ENCODE measurements around the gene IFIH1.

The IFIH1 gene

DNA sequence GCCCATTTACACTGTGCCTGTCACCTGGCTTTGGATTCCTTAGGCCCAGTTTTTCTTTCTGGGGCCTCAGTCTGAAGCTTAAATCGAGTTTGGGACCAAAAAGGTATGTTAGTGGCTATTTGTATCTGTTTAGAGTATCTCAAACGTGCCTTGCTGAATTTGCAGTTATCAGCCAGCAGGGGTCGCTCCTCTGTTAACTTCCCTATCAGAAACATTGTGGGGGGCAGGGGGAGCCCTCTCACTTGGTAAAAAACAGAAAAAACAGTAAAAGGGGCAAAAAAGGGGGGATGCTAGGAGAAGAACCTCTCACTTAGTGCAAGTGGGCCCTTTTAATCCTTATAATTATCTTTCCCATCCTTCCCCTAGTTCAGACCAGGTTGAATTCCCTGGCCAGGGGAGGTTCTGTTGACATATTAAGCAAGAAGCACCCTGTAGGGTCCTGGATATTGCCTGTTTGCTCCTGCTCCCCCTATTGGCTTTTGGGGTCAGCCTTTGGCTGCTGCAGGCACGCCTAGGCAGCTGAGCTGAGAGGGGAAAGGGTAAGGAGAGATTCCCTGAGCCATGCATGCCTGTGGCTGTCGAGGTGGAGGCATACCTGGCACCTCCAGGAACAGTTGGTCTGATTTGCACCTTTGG lies 8.8 kb upstream of the IFIH1 start:
- ATAC-seq, result no peak
- no peak for TF ChIP-seq PPARA (CRISPR knock-in tag; IDR thresholded peaks at IDR 0.05; ENCODE audit: borderline replicate concordance)
- TF ChIP-seq ZNF70 (CRISPR knock-in tag; IDR thresholded peaks at IDR 0.05), result no peak
- TF ChIP-seq POU6F1 (CRISPR knock-in tag; IDR thresholded peaks at IDR 0.05; ENCODE audit: borderline replicate concordance, low read depth), result no peak
- no peak for TF ChIP-seq ZNF8 (CRISPR knock-in tag; IDR thresholded peaks at IDR 0.05)
- no peak for TF ChIP-seq TCF4 (CRISPR knock-in tag; IDR thresholded peaks at IDR 0.05; ENCODE audit: borderline replicate concordance)
- no peak for TF ChIP-seq ISL1 (CRISPR knock-in tag; IDR thresholded peaks at IDR 0.05)
- TF ChIP-seq TOX (CRISPR knock-in tag; IDR thresholded peaks at IDR 0.05; ENCODE audit: borderline replicate concordance), result no peak
- no peak for TF ChIP-seq ZFP30 (CRISPR knock-in tag; IDR thresholded peaks at IDR 0.05)
- TF ChIP-seq ZNF565 (CRISPR knock-in tag; conservative IDR thresholded peaks at IDR 0.05; ENCODE audit: low read depth), result no peak
- no peak for TF ChIP-seq ARNTL (CRISPR knock-in tag; IDR thresholded peaks at IDR 0.05; ENCODE audit: borderline replicate concordance, low read depth)
- no peak for TF ChIP-seq CREB5 (CRISPR knock-in tag; IDR thresholded peaks at IDR 0.05; ENCODE audit: low read depth)

DNA sequence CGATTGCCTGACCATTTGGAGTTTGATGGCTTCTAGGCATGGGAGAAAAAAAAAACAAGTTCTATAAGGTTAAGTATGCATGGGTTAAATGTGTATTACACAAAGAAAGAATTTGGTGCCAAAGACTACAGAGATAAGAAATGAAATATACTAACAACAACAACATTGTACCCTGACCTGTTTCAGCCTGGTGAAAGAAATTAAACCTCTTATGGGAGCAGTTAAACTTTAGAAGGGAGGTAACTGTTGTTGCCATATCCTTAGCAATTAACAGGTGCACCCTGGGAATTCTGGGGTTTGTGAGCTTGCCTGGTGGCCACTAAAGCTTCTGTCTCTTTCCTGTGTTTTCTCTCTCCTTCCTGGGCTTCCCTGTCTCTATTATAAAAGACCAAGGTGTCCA lies 6.5 kb upstream of the IFIH1 start:
- ATAC-seq, result no peak
- TF ChIP-seq PPARA (CRISPR knock-in tag; IDR thresholded peaks at IDR 0.05; ENCODE audit: borderline replicate concordance) (no peak), ESRRG (CRISPR knock-in tag; IDR thresholded peaks at IDR 0.05) (no peak), CREB5 (CRISPR knock-in tag; IDR thresholded peaks at IDR 0.05; ENCODE audit: low read depth) (no peak), SNAI2 (CRISPR knock-in tag; IDR thresholded peaks at IDR 0.05) (no peak), ZNF8 (CRISPR knock-in tag; IDR thresholded peaks at IDR 0.05) (no peak), BACH2 (CRISPR knock-in tag; IDR thresholded peaks at IDR 0.05; ENCODE audit: borderline replicate concordance) (no peak), ARNTL (CRISPR knock-in tag; IDR thresholded peaks at IDR 0.05; ENCODE audit: borderline replicate concordance, low read depth) (no peak), RARB (CRISPR knock-in tag; IDR thresholded peaks at IDR 0.05) (no peak), CSDC2 (CRISPR knock-in tag; IDR thresholded peaks at IDR 0.05) (no peak), TOX (CRISPR knock-in tag; IDR thresholded peaks at IDR 0.05; ENCODE audit: borderline replicate concordance) (no peak), TCF4 (CRISPR knock-in tag; IDR thresholded peaks at IDR 0.05; ENCODE audit: borderline replicate concordance) (no peak), POU6F1 (CRISPR knock-in tag; IDR thresholded peaks at IDR 0.05; ENCODE audit: borderline replicate concordance, low read depth) (no peak), ZNF70 (CRISPR knock-in tag; IDR thresholded peaks at IDR 0.05) (no peak), ZC3H10 (CRISPR knock-in tag; IDR thresholded peaks at IDR 0.05) (no peak), ISL1 (CRISPR knock-in tag; IDR thresholded peaks at IDR 0.05) (no peak), ZFP30 (CRISPR knock-in tag; IDR thresholded peaks at IDR 0.05) (no peak)
- TF ChIP-seq, protein P1, sequence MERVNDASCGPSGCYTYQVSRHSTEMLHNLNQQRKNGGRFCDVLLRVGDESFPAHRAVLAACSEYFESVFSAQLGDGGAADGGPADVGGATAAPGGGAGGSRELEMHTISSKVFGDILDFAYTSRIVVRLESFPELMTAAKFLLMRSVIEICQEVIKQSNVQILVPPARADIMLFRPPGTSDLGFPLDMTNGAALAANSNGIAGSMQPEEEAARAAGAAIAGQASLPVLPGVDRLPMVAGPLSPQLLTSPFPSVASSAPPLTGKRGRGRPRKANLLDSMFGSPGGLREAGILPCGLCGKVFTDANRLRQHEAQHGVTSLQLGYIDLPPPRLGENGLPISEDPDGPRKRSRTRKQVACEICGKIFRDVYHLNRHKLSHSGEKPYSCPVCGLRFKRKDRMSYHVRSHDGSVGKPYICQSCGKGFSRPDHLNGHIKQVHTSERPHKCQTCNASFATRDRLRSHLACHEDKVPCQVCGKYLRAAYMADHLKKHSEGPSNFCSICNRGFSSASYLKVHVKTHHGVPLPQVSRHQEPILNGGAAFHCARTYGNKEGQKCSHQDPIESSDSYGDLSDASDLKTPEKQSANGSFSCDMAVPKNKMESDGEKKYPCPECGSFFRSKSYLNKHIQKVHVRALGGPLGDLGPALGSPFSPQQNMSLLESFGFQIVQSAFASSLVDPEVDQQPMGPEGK (CRISPR knock-in tag; IDR thresholded peaks at IDR 0.05; ENCODE audit: borderline replicate concordance), result no peak
- TF ChIP-seq, protein P2, sequence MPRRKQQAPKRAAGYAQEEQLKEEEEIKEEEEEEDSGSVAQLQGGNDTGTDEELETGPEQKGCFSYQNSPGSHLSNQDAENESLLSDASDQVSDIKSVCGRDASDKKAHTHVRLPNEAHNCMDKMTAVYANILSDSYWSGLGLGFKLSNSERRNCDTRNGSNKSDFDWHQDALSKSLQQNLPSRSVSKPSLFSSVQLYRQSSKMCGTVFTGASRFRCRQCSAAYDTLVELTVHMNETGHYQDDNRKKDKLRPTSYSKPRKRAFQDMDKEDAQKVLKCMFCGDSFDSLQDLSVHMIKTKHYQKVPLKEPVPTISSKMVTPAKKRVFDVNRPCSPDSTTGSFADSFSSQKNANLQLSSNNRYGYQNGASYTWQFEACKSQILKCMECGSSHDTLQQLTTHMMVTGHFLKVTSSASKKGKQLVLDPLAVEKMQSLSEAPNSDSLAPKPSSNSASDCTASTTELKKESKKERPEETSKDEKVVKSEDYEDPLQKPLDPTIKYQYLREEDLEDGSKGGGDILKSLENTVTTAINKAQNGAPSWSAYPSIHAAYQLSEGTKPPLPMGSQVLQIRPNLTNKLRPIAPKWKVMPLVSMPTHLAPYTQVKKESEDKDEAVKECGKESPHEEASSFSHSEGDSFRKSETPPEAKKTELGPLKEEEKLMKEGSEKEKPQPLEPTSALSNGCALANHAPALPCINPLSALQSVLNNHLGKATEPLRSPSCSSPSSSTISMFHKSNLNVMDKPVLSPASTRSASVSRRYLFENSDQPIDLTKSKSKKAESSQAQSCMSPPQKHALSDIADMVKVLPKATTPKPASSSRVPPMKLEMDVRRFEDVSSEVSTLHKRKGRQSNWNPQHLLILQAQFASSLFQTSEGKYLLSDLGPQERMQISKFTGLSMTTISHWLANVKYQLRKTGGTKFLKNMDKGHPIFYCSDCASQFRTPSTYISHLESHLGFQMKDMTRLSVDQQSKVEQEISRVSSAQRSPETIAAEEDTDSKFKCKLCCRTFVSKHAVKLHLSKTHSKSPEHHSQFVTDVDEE (CRISPR knock-in tag; IDR thresholded peaks at IDR 0.05), result no peak
